GM12892 (cell line): Measurements from ENCODE around the gene DNPEP.

Source experiments
- POLR2AphosphoS5 ChIP-seq: IDR thresholded peaks from 2 replicates; pipeline ENCODE4 v1.6.1; 2011; ENCODE audit warnings: low read depth, low read length, control low read depth
- TAF1 ChIP-seq: IDR thresholded peaks from 2 replicates; pipeline ENCODE4 v1.6.1; 2011; ENCODE audit warnings: low read depth, mild to moderate bottlenecking, control low read depth, low read length, borderline replicate concordance

GRCh38 chr2:219381448-219381847 is 6.3 kb downstream of the DNPEP start:
- TF ChIP-seq POLR2AphosphoS5, result no peak
- TF ChIP-seq TAF1, result no peak
